ENCODE results near the gene TBKBP1.

Gene TBKBP1

GRCh38 chr17:47709594-47709993 lies 15.6 kb downstream of the TBKBP1 start:
- DNase-seq (ENCODE audit: low read depth), result no peak
- no peak overlapping the region for H3K4me3 ChIP-seq (ENCODE audit: low read length)
- TF ChIP-seq CTCF (conservative IDR thresholded peaks at IDR 0.05; ENCODE audit: low read length), result no peak

- no peak for DNase-seq (ENCODE audit: low read depth)
Observed at GRCh38 chr17:47711366-47712099, 17.6 kb downstream of the TBKBP1 start.

GRCh38 chr17:47712330-47713023 lies 18.5 kb downstream of the TBKBP1 start:
- no peak overlapping the region for H3K4me3 ChIP-seq (ENCODE audit: low read length)
- TF ChIP-seq CTCF (conservative IDR thresholded peaks at IDR 0.05; ENCODE audit: low read length), result no peak
- DNase-seq (ENCODE audit: low read depth), result no peak

More at GRCh38 chr17:47711366-47712099, 17.6 kb downstream of the TBKBP1 start:
- H3K4me3 ChIP-seq (ENCODE audit: low read length), result no peak overlapping the region
- TF ChIP-seq CTCF (conservative IDR thresholded peaks at IDR 0.05; ENCODE audit: low read length), result no peak

DNA sequence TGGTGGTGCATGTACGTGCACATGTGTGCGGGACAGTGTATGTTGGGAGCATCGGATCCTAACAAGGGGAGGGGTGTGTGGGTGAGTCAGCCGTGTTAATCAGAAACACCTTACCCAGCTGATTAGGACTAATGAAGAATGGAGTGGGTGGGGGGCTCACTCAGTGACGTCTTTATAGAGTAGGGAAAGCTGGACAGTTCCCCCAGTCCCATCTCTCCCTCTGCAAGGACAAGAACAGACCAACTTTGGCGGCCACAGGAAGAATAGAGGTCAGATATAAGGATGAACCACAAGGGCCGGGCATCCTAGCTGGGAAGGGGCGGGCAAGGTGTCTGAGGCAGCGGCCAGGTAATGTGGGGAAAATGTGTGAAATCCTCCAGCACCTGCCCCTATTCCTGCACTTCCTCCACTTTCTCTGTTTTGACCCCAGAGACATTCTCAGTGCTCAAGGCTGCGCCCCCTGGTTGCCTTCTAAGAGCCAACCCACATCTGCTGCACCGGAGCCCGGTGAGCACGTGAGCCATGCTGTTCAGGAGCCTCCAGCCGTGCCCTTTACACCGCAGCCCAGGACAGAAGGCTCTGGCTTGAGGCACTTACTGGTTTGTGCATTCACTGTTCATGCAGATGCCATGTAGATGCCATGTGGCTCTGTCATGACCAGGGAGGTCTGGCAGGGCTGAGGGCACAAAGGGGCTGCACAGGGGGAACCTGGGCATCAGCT lies 20.2 kb downstream of the TBKBP1 start:
- H3K4me3 ChIP-seq (ENCODE audit: low read length), result no peak overlapping the region
- TF ChIP-seq CTCF (conservative IDR thresholded peaks at IDR 0.05; ENCODE audit: low read length), result no peak
- no peak for DNase-seq (ENCODE audit: low read depth)

DNA sequence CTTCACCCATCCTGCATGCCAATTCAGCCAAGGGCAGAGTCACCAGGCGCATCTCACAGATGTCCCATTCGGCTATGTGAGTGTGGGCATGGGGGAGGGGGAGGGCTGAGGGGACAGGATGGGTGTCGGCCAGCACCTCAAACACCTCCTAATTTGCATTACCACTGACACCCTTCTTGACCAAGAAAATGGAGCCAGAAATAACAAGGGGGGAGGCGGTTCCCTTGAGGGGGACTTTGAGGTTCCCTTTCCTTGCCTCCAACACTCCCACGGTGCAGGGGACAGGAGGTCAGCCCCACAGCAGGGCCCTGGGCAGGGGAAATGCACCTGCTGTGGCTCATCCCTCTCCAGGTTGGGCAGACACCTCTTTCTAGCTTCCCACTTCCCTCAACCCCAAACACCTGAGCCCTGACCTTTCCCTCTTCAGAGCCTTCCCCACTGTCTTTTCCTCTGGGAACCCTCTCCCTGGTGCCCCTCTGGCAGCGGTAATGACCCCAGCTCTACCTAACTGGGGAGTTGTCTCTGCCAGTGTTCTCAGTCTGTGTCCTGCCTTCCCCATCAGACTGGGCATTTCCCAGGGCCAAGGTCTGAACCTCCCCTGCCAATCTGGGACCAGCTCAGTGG lies 20.9 kb downstream of the TBKBP1 start:
- TF ChIP-seq CTCF (conservative IDR thresholded peaks at IDR 0.05; ENCODE audit: low read length), result no peak
- no peak overlapping the region for H3K4me3 ChIP-seq (ENCODE audit: low read length)
- DNase-seq (ENCODE audit: low read depth), result no peak

DNA sequence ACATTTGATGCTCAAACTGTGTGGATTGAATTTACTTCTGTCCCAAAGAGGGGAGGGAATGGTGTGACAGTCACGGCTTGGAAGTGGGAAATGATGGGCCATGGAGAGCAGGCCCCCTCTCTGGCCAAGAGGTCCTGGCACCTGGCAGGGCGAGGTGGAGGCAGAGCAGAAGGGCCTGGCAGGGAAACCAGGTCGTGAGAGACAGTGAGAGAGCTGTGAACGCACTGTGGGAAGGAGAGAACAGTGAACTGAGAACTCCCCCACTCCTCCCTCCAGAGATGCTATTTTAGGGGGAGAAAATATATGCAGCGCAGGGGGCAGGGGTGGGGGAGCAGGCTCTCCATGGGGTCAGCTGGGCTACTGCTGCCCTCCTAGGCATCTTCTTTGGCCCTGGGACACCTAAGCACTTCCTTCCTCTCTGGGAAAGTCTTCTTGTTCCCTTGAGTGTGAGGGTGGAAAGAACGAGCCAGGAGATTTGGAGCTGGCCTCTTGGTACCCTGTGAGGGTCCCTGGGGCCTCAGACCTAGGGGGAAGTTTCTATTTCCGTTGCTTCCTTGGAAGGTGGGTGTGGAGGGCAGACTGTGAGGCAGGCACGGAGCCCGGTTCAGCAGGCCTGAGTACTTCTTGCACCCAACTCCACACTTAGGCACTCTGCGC lies 21.8 kb downstream of the TBKBP1 start:
- H3K4me3 ChIP-seq (ENCODE audit: low read length), result no peak overlapping the region
- no peak for TF ChIP-seq CTCF (conservative IDR thresholded peaks at IDR 0.05; ENCODE audit: low read length)
- no peak for DNase-seq (ENCODE audit: low read depth)
